ENCODE data around the gene NCBP3. TPM values are rescaled to one million over a fixed set of nuclear protein-coding genes. Genes with fewer than 3 reads are reported as not detected.
A peak's percentile ranks its signal among the peaks of the same experiment; 100 is the strongest.

The NCBP3 gene
- polyA plus RNA-seq, 4 donors, result 69.0 to 91.3 (median 79.4) TPM

DNA sequence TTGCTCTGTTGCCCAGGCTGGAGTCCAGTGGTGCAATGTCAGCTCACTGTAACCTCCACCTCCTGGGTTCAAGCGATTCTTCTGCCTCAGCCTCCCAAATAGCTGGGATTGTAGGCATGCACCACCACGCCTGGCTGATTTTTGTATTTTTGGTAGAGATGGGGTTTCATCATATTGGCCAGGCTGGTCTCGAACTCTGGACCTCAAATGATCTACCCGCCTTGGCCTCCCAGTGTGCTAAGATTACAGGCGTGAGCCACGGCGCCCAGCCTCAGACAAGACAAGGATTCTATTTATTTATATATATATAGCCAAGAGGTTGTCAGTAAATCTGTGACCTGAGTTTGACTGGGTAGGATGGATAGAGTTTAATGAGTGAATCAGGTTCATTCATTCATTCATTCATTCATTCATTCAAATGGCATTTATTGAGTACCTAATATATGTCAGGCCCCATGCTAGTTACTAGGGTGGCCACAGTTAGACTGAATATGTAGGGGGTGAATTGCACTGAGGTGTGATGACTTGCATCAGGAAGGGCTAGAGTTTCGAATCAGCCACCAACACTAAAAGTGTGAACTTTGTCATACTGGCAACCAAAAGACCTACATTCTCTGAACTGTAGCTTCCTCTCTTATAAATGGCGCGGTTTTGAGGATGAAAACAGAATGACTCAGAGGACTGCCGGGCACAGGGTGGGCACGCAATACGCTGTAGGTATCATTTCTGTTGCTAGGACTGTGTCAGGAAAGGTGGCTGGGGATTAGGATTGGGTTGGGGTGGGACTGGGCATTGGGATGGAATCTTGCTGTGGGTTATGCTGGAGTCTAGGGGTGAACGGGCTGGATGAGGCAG is 82.9 kb downstream of the NCBP3 start:
- DNase-seq (ENCODE audit: low read depth in 4 of 4, low spot score in 3 of 4), result no peak

- no peak for DNase-seq (ENCODE audit: low read depth in 4 of 4, low spot score in 3 of 4)
Observed at GRCh38 chr17:3761918-3762380, 84.1 kb downstream of the NCBP3 start.

- DNase-seq (ENCODE audit: low read depth in 4 of 4, low spot score in 3 of 4), result no peak
Observed at GRCh38 chr17:3761036-3761917, 84.8 kb downstream of the NCBP3 start.

GRCh38 chr17:3759597-3760216 is 86.3 kb downstream of the NCBP3 start:
- DNase-seq (ENCODE audit: low read depth in 4 of 4, low spot score in 3 of 4), result no peak

DNA sequence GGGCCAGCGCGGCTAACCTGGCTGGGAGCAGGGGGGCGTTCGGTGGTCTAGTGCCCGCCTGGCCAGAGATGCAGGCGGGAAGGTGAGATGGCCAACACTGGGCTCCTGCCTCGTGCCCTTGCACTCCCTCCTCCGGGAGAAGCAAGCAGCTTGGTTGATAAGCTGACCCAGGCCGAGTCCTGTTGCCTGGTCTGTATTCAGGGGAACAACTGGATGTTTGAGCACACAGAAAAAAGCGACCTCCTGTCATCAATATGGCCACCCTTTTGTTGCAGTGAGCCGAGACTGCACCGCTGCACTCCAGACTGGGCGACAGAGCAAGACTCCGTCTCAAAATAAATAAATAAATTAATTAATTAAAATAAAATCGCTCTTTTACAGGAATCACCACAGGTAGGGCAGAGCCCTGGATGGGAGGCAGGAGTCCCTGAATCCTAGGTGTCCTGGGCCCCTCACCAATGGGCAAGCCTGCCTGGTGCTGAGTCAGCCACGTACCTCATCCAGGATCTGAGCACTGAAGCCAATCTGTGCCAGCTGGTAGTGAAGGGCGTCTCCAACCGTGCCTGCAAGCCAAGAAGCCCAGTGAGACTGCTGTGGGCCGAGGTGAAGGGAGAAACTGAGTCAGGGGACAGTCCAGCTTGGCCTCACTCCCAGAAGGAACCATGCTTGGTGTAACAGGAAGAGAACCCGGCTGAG is 90.6 kb downstream of the NCBP3 start:
- no peak for DNase-seq (ENCODE audit: low read depth in 4 of 4, low spot score in 3 of 4)

GRCh38 chr17:3754458-3755334 is 91.3 kb downstream of the NCBP3 start:
- peak in 3 of 4 donors; percentile 64 to 73 (median 68) for DNase-seq (ENCODE audit: low read depth in 4 of 4, low spot score in 3 of 4)

DNA sequence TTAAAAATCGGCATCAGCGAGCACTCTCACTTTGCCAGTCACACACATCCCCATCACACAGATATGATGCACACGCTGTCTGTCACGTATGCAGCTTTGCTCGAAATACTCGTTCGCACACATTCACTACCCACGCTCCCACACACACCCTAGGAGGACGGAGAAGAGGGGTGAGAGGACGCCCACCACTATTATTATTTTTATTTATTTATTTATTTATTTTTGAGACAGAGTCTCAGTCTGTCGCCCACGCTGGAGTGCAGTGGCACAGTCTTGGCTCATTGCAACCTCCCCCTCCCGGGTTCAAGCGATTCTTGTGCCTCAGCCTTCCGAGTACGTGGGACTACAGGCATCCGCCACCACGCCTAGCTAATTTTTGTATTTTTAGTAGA is 92.0 kb downstream of the NCBP3 start:
- no peak for DNase-seq (ENCODE audit: low read depth in 4 of 4, low spot score in 3 of 4)

DNA sequence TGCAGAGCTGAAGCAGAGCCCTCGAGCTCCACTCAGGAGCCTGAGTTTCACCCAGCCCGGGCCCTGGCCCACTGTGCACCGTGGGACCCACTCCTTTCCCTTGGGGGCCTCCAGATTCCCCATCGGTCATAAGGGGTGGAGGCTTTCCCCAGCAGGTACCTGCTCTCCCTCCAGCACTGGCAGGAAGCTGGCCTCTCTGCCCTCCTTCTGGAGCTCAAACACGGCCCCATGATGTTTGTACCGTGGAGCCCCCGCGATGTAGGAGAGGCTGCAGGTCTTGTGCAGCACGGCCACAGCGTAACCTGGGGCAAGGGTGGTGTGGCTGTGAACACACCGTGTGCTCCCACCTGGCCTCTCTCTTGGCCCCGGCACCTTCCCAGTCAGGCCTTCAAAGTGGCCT is 92.4 kb downstream of the NCBP3 start:
- no peak for DNase-seq (ENCODE audit: low read depth in 4 of 4, low spot score in 3 of 4)

Other genes with a start within 250 kb of the NCBP3 start
- 10 to 100 TPM in 1 of 4 donors, 1 to 10 TPM in 3; 6.5 to 10.3 (median 8.5) TPM for gene TRPV1, start 236.8 kb downstream of the NCBP3 start, polyA plus RNA-seq (ENCODE audit: insufficient read length in 4 of 4)
- 10 to 100 TPM; 13.2 to 19.0 (median 15.2) TPM for gene SHPK, start 210.0 kb downstream of the NCBP3 start, polyA plus RNA-seq (ENCODE audit: insufficient read length in 4 of 4)
- gene CTNS, start 209.5 kb downstream of the NCBP3 start, polyA plus RNA-seq (ENCODE audit: insufficient read length in 4 of 4), result 10 to 100 TPM; 21.6 to 24.9 (median 22.3) TPM
- gene TAX1BP3, start 177.7 kb downstream of the NCBP3 start, polyA plus RNA-seq (ENCODE audit: insufficient read length in 4 of 4), result 100 to 1,000 TPM in 2 of 4 donors, 10 to 100 TPM in 2; 97.5 to 110 (median 104) TPM
- 10 to 100 TPM; 30.2 to 38.4 (median 31.1) TPM for gene EMC6, start 177.4 kb downstream of the NCBP3 start, polyA plus RNA-seq (ENCODE audit: insufficient read length in 4 of 4)
- 1 to 10 TPM; 1.3 to 1.7 (median 1.4) TPM for gene P2RX5, start 150.1 kb downstream of the NCBP3 start, polyA plus RNA-seq (ENCODE audit: insufficient read length in 4 of 4)
- 1 to 10 TPM; 2.9 to 3.9 (median 3.4) TPM for gene HASPIN, start 122.3 kb downstream of the NCBP3 start, polyA plus RNA-seq (ENCODE audit: insufficient read length in 4 of 4)
- 10 to 100 TPM; 33.5 to 40.4 (median 39.3) TPM for gene ITGAE, start 45.1 kb downstream of the NCBP3 start, polyA plus RNA-seq (ENCODE audit: insufficient read length in 4 of 4)
- 1 to 10 TPM; 3.8 to 4.7 (median 4.1) TPM for gene CAMKK1, start 46.8 kb upstream of the NCBP3 start, polyA plus RNA-seq (ENCODE audit: insufficient read length in 4 of 4)
- gene P2RX1, start 70.2 kb upstream of the NCBP3 start, polyA plus RNA-seq (ENCODE audit: insufficient read length in 4 of 4), result 1 to 10 TPM in 2 of 4 donors, under 1 TPM in 2; 0.87 to 1.6 (median 0.94) TPM
- 1 to 10 TPM; 3.2 to 6.4 (median 5.2) TPM for gene ATP2A3, start 118.2 kb upstream of the NCBP3 start, polyA plus RNA-seq (ENCODE audit: insufficient read length in 4 of 4)